ENCODE measurements around the gene TKFC. TPM values are rescaled to one million over a fixed set of nuclear protein-coding genes. Genes with fewer than 3 reads are reported as not detected.

TKFC gene
- total and polyA plus RNA-seq, 4 experiments from 2014 or later = 24.5 to 43.9 (median 36.1) TPM

DNA sequence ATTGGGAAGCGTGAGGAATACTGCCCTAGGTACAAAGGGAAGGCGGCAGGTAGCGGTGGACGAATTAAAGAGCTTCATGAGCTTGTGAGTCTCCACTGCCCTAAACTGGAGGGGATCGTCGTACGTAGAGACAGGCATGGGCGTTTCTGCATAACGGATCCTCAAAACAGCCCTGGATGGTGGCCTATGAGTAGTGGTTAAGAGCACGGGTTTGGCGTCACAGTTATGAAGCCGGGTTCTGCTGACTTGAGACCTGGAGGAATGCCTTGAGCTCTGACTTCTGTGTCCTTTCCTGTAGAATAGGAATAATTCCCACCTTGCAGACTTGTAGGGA lies 29.5 kb downstream of the TKFC start:
- H3K27ac Mint-ChIP-seq = peak overlapping the region; percentile 92 to 100 (median 99)
- peaks cover 27% of the 10 kb centered on the region for H3K4me1 ChIP-seq (ENCODE audit: insufficient read depth, low read length)
- peak overlapping the region; percentile 95 for H3K27ac ChIP-seq (ENCODE audit: low read depth, low read length)
- ChIA-PET POLR2A (ENCODE audit: partially characterized antibody) (interaction anchor here (0.6 to 6.3 kb wide), 22 partner anchors 9 to 1479 kb away, joined by 3 to 97 read pairs (median 6); partner anchors contain the start of genes CPSF7, DDB1, EEF1G and HNRNPUL2), CTCF (ENCODE audit: partially characterized antibody) (interaction anchor here (1.0 to 7.1 kb wide), 10 partner anchors 14 to 73 kb away, joined by 3 to 92 read pairs (median 6); partner anchors contain the start of genes DDB1, TKFC and TMEM216)
- H3K9me3 ChIP-seq (ENCODE audit: control insufficient read depth in 1 of 2, low read length in 2 of 2) = no peaks in the 10 kb centered on the region
- H3K36me3 Mint-ChIP-seq = peaks cover 4 to 42% of the 10 kb centered on the region in 2 donors
- intact Hi-C loops (cut with micrococcal nuclease) = loop anchor here (1.0 to 2.0 kb wide), 3 partner anchors 29 to 68 kb away; partner anchors contain the start of genes DDB1, SDHAF2, TKFC and TMEM216
- peaks cover 29% of the 10 kb centered on the region for H3K36me3 ChIP-seq (ENCODE audit: insufficient read depth, low read length)
- peak in 4 of 5 donors; percentile 56 to 74 (median 60) for DNase-seq
- peak overlapping the region; percentile 87 to 95 for H3K4me3 ChIP-seq (ENCODE audit: low read length in 2 of 2)
- peaks cover 21 to 50% (median 32%) of the 10 kb centered on the region in 4 donors for H3K4me1 Mint-ChIP-seq
- H3K4me3 Mint-ChIP-seq = peak overlapping the region; percentile 93 to 100 (median 98)
- H3K27me3 ChIP-seq (ENCODE audit: insufficient read depth, low read length) = no peaks in the 10 kb centered on the region
- H3K27me3 Mint-ChIP-seq = no peaks in the 10 kb centered on the region
- peaks cover 0 to 3% (median 0%) of the 10 kb centered on the region in 8 donors for H3K9me3 Mint-ChIP-seq

- no peak overlapping the region for H3K4me3 ChIP-seq (ENCODE audit: low read length in 2 of 2)
Measured at GRCh38 chr11:61364012-61364675, 31.1 kb downstream of the TKFC start.

GRCh38 chr11:61367406-61367805 lies 34.4 kb downstream of the TKFC start:
- H3K9me3 Mint-ChIP-seq = no peaks in the 10 kb centered on the region
- DNase-seq = no peak
- Histone ChIP-seq H3K36me3 (ENCODE audit: insufficient read depth, low read length) (peaks cover 53% of the 10 kb centered on the region), H3K27ac (ENCODE audit: low read depth, low read length) (no peak overlapping the region), H3K27me3 (ENCODE audit: insufficient read depth, low read length) (no peaks in the 10 kb centered on the region), H3K4me1 (ENCODE audit: insufficient read depth, low read length) (peaks cover 14% of the 10 kb centered on the region), H3K9me3 (ENCODE audit: control insufficient read depth in 1 of 2, low read length in 2 of 2) (no peaks in the 10 kb centered on the region), H3K4me3 (ENCODE audit: low read length in 2 of 2) (no peak overlapping the region)
- peaks cover 9 to 17% (median 13%) of the 10 kb centered on the region in 4 donors for H3K4me1 Mint-ChIP-seq
- no peaks in the 10 kb centered on the region for H3K27me3 Mint-ChIP-seq
- ChIA-PET CTCF (ENCODE audit: partially characterized antibody) (interaction anchor here (1.1 to 4.2 kb wide), 3 partner anchors 18 to 36 kb away, joined by 5 to 23 read pairs (median 5); no protein-coding TSS in a partner anchor), POLR2A (ENCODE audit: partially characterized antibody) (interaction anchor here (0.9 to 1.1 kb wide), 2 partner anchors 34 to 62 kb away, joined by 3 to 4 read pairs; partner anchors contain the start of genes CPSF7 and SDHAF2)
- intact Hi-C loops (cut with micrococcal nuclease) = no loop called here
- H3K4me3 Mint-ChIP-seq = no peak overlapping the region
- peaks cover 7 to 61% of the 10 kb centered on the region in 2 donors for H3K36me3 Mint-ChIP-seq
- no peak overlapping the region for H3K27ac Mint-ChIP-seq

More at GRCh38 chr11:61364012-61364675, 31.1 kb downstream of the TKFC start:
- peaks cover 42% of the 10 kb centered on the region for H3K36me3 ChIP-seq (ENCODE audit: insufficient read depth, low read length)
- intact Hi-C loops (cut with micrococcal nuclease) = no loop called here
- peaks cover 0 to 3% (median 0%) of the 10 kb centered on the region in 8 donors for H3K9me3 Mint-ChIP-seq
- peak overlapping the region in 5 of 7 donors; percentile 49 to 99 (median 92) for H3K27ac Mint-ChIP-seq
- ChIA-PET POLR2A (ENCODE audit: partially characterized antibody) (interaction anchor here (0.5 to 6.3 kb wide), 3 partner anchors 31 to 449 kb away, joined by 4 to 97 read pairs (median 5); partner anchors contain the start of genes CPSF7, DDB1, SDHAF2 and TKFC), CTCF (ENCODE audit: partially characterized antibody) (interaction anchor here (1.5 to 7.1 kb wide), 6 partner anchors 18 to 71 kb away, joined by 3 to 92 read pairs (median 20); partner anchors contain the start of genes DDB1 and TKFC)
- H3K4me1 ChIP-seq (ENCODE audit: insufficient read depth, low read length) = peaks cover 27% of the 10 kb centered on the region
- no peak for DNase-seq
- no peaks in the 10 kb centered on the region for H3K9me3 ChIP-seq (ENCODE audit: control insufficient read depth in 1 of 2, low read length in 2 of 2)
- peak overlapping the region in 6 of 8 donors; percentile 48 to 100 (median 94) for H3K4me3 Mint-ChIP-seq
- no peaks in the 10 kb centered on the region for H3K27me3 Mint-ChIP-seq
- H3K27ac ChIP-seq (ENCODE audit: low read depth, low read length) = no peak overlapping the region
- peaks cover 7 to 56% of the 10 kb centered on the region in 2 donors for H3K36me3 Mint-ChIP-seq
- H3K4me1 Mint-ChIP-seq = peaks cover 18 to 46% (median 30%) of the 10 kb centered on the region in 4 donors
- H3K27me3 ChIP-seq (ENCODE audit: insufficient read depth, low read length) = no peaks in the 10 kb centered on the region

DNA sequence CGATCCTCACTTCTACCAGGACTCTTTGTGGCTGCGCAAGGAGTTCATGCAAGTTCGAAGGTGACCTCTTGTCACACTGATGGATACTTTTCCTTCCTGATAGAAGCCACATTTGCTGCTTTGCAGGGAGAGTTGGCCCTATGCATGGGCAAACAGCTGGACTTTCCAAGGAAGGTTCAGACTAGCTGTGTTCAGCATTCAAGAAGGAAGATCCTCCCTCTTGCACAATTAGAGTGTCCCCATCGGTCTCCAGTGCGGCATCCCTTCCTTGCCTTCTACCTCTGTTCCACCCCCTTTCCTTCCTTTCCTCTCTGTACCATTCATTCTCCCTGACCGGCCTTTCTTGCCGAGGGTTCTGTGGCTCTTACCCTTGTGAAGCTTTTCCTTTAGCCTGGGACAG lies 35.6 kb downstream of the TKFC start:
- peaks cover 7 to 52% of the 10 kb centered on the region in 2 donors for H3K36me3 Mint-ChIP-seq
- peak overlapping the region in 1 of 7 donors; percentile 57 for H3K27ac Mint-ChIP-seq
- POLR2A ChIA-PET (ENCODE audit: partially characterized antibody) = interaction anchor here (2.2 kb wide), 1 partner anchor 23 kb away, joined by 13 read pairs; the partner anchor contains the start of gene TMEM216

GRCh38 chr11:61369372-61370348 lies 36.6 kb downstream of the TKFC start:
- peaks cover 44% of the 10 kb centered on the region for H3K36me3 ChIP-seq (ENCODE audit: insufficient read depth, low read length)
- H3K27ac Mint-ChIP-seq = peak overlapping the region in 2 of 7 donors; percentile 0 to 7
- H3K4me1 Mint-ChIP-seq = no peaks in the 10 kb centered on the region
- DNase-seq = no peak
- no peaks in the 10 kb centered on the region for H3K9me3 ChIP-seq (ENCODE audit: control insufficient read depth in 1 of 2, low read length in 2 of 2)
- no peak overlapping the region for H3K4me3 Mint-ChIP-seq
- peaks cover 7 to 42% of the 10 kb centered on the region in 2 donors for H3K36me3 Mint-ChIP-seq
- H3K4me1 ChIP-seq (ENCODE audit: insufficient read depth, low read length) = no peaks in the 10 kb centered on the region
- POLR2A ChIA-PET (ENCODE audit: partially characterized antibody) = interaction anchor here (1.1 to 2.2 kb wide), 3 partner anchors 16 to 36 kb away, joined by 4 to 13 read pairs (median 4); partner anchors contain the start of genes DDB1, TKFC and TMEM216
- CTCF ChIA-PET (ENCODE audit: partially characterized antibody) = interaction anchor here (0.7 to 2.5 kb wide), 3 partner anchors 8 to 34 kb away, joined by 3 to 12 read pairs (median 10); partner anchors contain the start of gene CYB561A3
- intact Hi-C loops (cut with micrococcal nuclease) = no loop called here
- H3K4me3 ChIP-seq (ENCODE audit: low read length in 2 of 2) = no peak overlapping the region
- no peaks in the 10 kb centered on the region for H3K27me3 ChIP-seq (ENCODE audit: insufficient read depth, low read length)
- no peak overlapping the region for H3K27ac ChIP-seq (ENCODE audit: low read depth, low read length)
- no peaks in the 10 kb centered on the region for H3K27me3 Mint-ChIP-seq
- H3K9me3 Mint-ChIP-seq = no peaks in the 10 kb centered on the region

More for the DNA sequence above, 35.6 kb downstream of the TKFC start:
- Mint-ChIP-seq H3K27me3 (no peaks in the 10 kb centered on the region), H3K9me3 (no peaks in the 10 kb centered on the region), H3K4me3 (no peak overlapping the region), H3K4me1 (peaks cover 2 to 4% (median 3%) of the 10 kb centered on the region in 4 donors)
- CTCF ChIA-PET (ENCODE audit: partially characterized antibody) = interaction anchor here (2.2 to 4.2 kb wide), 2 partner anchors 17 to 33 kb away, joined by 10 to 23 read pairs; no protein-coding TSS in a partner anchor
- no peak for DNase-seq
- Histone ChIP-seq H3K4me1 (ENCODE audit: insufficient read depth, low read length) (peaks cover 3% of the 10 kb centered on the region), H3K27ac (ENCODE audit: low read depth, low read length) (no peak overlapping the region), H3K9me3 (ENCODE audit: control insufficient read depth in 1 of 2, low read length in 2 of 2) (no peaks in the 10 kb centered on the region), H3K27me3 (ENCODE audit: insufficient read depth, low read length) (no peaks in the 10 kb centered on the region), H3K36me3 (ENCODE audit: insufficient read depth, low read length) (peaks cover 53% of the 10 kb centered on the region), H3K4me3 (ENCODE audit: low read length in 2 of 2) (no peak overlapping the region)
- intact Hi-C loops (cut with micrococcal nuclease) = no loop called here

DNA sequence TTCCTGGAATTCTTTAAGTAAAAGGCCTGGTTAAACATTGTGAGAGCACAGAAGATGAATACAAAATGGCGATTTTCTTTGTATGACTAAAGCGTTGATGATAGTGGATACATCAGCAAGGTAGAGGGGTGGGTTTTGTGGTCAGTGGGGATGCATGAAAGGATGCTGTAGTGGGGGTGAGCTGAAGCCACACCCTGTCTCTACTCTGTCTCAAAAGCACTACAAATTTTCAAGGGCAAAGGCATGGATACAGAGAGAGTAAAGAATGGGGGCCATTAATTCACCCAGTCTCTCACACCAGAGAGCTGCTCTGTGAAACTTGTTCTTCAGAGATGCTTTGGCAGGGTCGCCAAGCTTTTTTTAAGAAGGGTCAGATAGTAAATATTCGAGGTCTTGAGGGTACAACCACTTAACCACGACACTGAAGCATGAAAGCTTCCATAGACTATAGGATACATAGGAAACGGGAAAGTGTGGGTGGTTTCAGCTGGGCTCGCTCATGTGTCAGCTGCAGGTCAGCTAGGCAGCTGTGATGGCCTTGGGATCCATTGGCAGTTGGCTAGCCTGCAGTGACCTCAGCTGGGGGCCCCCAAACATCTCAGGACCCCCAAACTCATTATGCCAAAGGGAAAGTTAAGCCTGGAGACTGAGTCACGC lies 37.4 kb downstream of the TKFC start:
- no peaks in the 10 kb centered on the region for H3K27me3 ChIP-seq (ENCODE audit: insufficient read depth, low read length)
- H3K36me3 Mint-ChIP-seq = peaks cover 7 to 42% of the 10 kb centered on the region in 2 donors
- H3K4me3 Mint-ChIP-seq = no peak overlapping the region
- no peak overlapping the region for H3K27ac ChIP-seq (ENCODE audit: low read depth, low read length)
- intact Hi-C loops (cut with micrococcal nuclease) = no loop called here
- no peaks in the 10 kb centered on the region for H3K9me3 ChIP-seq (ENCODE audit: control insufficient read depth in 1 of 2, low read length in 2 of 2)
- no peaks in the 10 kb centered on the region for H3K4me1 Mint-ChIP-seq
- no peaks in the 10 kb centered on the region for H3K27me3 Mint-ChIP-seq
- H3K36me3 ChIP-seq (ENCODE audit: insufficient read depth, low read length) = peaks cover 43% of the 10 kb centered on the region
- no peak overlapping the region for H3K4me3 ChIP-seq (ENCODE audit: low read length in 2 of 2)
- H3K27ac Mint-ChIP-seq = peak overlapping the region in 2 of 7 donors; percentile 19 to 69
- ChIA-PET POLR2A (ENCODE audit: partially characterized antibody) (interaction anchor here (1.1 to 1.8 kb wide), 3 partner anchors 9 to 37 kb away, joined by 4 to 7 read pairs (median 4); partner anchors contain the start of genes CYB561A3, DDB1, TKFC and TMEM138), CTCF (ENCODE audit: partially characterized antibody) (interaction anchor here (0.7 to 2.5 kb wide), 3 partner anchors 9 to 15 kb away, joined by 3 to 12 read pairs (median 5); partner anchors contain the start of gene CYB561A3)
- no peak for DNase-seq
- H3K4me1 ChIP-seq (ENCODE audit: insufficient read depth, low read length) = no peaks in the 10 kb centered on the region
- no peaks in the 10 kb centered on the region for H3K9me3 Mint-ChIP-seq

Data from CD4-positive, alpha-beta memory T cell (primary cell).